ENCODE results near the gene RERE.
"Not testable (repeated sequence)": the region's sequence is repeated elsewhere in the genome, so short reads cannot be mapped to it uniquely, and the experiment has no call there.

Gene RERE

GRCh38 chr1:8598783-8599182, 218.7 kb downstream of the RERE start:
- DNase-seq, result no peak

DNA sequence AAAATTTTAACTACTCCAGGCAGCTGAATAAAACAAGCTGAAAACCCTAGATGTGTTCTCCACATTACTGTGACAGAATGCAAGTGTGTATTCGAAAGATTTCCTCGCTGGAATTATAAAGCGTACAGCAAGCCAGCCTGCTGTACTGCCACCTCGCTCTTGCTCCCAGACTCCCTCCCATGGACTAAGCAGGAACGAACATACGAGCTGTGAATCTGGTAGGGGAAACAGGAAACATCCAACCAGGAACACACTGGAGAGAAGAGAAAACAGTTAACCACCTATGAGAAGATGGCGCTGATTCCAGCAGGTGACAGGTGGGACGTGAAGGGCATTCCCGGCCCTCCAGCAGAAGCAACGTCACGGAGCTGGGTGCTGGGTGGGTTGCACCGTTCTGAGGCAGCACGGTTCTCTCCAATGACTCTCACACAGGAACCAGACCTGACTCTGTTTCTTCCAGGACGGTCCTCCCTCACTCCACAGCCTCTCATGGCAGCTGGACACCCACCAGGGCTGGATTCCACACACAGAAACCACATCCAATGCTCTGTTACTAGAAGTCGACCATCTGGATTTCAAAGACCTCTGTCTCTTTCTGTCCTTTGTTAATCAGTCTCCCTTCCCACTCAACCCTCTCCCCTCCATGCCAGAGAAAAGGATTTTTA, 219.2 kb downstream of the RERE start:
- no peak for DNase-seq

- no peak for DNase-seq
These were observed 220.0 kb downstream of the RERE start for GRCh38 chr1:8597455-8597854.

- DNase-seq, result no peak
These were observed 221.5 kb downstream of the RERE start for GRCh38 chr1:8595941-8596340.

DNA sequence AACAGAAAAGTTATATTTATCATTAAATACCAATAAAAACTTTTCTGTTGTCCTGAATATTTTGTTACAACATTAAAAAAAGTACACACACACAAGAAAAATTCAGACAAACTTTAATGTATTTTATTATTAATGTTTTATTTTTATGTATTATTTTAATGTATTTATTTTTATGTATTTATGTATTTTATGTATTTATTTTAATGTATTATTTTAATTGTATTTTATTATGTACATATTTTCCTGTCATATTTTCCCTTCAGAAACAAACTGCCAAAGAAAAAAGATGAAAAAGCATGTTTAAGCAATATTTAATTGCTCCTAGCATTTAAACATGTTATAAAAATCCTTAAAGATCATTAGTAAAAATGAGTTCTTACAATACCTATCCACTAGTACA, 222.1 kb downstream of the RERE start:
- no peak for DNase-seq

DNA sequence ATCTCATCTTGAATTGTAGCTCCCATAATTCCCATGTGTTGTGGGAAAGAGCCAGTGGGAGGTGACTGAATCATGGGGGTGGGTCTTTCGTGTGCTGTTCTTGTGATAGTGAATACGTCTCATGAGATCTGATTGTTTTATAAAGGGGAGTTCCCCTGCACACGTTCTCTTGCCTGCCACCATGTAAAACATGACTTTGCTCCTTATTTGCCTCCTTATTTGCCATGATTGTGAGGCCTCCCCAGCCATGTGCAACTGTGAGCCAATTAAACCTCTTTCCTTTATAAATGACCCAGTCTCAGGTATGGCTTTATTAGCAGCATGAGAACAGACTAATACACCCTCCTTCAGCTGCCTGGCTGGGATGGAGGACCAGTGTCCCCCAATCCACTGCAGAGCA, 224.1 kb downstream of the RERE start:
- not testable (repeated sequence) for DNase-seq

DNA sequence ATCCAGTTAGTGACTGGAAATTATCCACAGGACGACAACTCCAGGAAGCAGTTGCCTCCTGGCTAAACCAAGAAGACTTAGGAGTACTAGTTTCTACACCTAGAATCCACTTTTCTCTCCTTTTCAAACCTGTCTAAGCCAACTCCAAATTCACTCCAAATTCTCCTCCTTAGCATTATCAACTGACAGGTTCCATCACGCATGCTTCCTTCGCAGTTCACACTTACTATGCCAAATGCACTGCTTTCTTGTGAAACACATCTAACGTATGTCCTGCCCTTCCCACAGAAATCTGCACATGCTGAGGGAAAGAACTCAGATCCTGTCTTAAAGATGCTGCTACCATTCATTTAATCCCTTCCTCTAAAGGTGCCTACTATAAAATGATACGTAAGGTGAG, 225.9 kb downstream of the RERE start:
- DNase-seq, result no peak

DNA sequence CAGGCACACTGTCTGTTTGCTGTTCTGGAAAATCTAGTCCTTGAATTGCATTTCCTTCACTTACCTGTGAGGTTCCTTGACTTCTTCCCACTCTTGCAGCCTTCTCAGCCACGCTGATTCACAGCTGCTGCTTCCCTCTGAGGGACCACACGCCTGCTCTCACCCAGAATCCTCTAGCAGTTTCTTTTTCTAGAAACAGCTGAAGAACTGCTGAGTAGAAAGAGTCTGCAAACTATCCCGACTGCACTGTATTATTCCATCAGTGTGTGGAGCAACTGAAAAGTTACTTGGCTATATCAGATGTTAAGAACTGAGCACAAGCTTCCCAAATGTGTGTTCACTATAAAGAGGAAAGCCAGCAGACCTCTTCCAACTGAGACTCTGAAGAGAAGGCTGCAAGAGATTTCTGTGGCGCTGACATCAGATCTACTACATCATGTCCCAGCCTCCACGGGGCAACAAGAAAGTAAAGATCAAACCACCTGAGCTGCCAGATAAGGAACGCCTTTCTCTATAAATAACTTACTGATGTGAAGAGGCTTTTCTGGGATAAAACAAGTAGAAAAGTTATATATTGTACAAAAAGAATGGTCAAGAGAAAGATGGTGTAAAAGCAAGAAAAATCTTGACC, 226.6 kb downstream of the RERE start:
- no peak for DNase-seq

DNA sequence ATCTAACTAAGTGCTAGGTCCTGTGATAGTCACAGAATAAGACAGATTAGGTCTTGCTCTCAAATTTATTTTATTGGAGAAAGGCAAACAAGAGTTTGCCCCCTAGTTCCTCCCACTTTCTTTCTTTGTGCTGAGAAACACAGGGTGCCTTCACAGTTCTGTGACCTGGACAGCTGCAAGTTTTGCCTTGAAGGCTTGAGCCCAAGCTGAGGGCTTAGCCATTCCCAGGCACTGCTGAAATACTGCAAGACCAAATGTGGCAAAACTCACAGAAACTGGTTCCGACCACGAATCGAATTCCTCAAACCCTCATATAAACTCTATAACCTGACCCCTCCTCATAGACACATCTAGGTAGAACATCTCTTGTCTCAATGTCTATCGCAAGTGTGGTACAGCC, 227.9 kb downstream of the RERE start:
- no peak for DNase-seq

- no peak for DNase-seq
These were observed 229.7 kb downstream of the RERE start for GRCh38 chr1:8587784-8588183.

GRCh38 chr1:8586438-8586837, 231.0 kb downstream of the RERE start:
- no peak for DNase-seq

- no peak for DNase-seq
These were observed 233.1 kb downstream of the RERE start for GRCh38 chr1:8584316-8584715.

DNA sequence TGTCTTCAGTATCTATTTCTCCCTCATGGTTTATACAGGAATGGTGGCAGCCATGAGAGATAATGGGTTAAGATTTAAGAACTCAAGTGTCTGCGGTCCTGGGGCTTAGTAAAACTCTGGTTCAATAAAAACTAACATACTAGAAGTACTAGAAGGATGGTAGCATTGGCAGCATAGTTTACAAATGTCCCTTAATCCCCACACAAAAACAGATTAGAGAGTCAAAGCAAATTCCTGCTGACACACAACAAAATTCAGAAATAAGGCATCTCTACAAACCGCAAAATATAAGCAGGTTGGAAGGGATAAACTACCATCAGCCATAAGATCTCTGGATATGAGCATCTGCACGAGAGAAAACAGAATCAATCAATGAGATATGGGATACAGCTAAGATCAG, 234.4 kb downstream of the RERE start:
- DNase-seq, result no peak

GRCh38 chr1:8580566-8580965, 236.9 kb downstream of the RERE start:
- no peak for DNase-seq

DNA sequence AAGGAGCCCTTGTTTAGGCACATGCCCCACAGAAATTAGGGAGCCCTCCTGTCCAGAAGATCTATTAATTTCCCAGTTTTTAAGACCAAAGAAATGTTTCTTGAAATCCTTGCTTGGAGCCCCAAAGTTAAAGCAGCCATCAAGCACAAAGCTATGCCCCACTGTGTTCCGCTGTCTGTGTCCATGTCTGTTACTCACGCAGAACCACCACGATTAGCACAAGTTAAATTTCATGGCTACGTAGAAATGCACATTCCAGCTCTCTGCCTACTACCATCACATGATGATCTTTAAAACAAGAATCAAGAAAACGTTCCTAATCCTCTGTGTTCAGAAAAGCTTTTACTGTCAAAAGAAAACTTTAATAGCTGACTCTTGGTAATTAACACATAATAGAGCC, 238.5 kb downstream of the RERE start:
- no peak for DNase-seq

DNA sequence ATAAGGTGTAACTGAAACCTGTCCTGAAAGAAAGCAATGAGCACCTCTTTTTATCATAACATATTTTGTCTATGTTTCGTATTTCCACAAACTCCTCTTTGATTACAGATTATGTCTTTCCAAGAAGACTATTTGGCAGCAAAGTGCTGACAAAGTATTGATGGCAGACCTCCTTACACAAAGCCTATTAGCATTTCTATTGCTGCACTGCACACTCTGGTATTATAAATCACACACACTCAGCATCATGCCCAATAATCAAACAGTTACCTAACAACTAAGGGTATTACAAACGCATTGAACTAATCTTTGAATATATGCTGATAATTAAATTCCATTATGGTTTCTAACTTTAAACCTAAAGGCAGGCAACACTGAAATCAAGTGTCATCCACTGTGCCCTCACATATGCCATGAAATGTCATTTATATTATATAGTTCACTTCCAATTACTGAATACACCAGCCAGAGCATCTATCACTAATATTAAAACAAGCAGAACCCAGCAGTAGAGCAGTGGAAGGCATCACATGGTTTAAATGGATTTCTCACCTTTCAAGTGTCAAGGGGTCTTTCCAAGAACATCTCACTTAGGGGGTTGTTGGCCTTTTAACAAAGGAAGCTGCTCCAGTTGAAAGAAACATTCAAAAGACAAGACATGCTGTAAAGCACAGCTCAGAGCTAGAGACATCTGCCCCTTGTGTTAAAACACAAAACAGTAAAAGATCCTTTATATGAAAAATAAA, 239.1 kb downstream of the RERE start:
- DNase-seq, result no peak

- no peak for DNase-seq
These were observed 242.5 kb downstream of the RERE start for GRCh38 chr1:8574985-8575384.

DNA sequence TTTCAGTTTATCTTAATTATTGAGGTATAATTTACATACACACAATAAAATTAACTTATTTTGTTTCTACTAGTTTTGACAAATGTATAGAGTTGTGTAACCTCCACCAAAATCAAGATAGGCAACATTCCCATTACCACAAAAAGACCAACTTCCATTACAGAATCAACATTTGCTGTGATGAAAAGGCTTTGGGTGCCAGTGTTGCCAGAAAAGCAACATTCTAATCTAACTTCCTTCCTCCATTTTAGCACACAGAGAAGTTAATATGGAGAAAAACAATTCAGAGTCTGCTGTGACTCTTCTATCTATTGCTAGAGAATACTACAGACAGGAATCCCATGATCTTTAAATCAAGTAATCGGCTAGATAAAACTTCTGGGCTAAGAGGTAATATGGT, 245.3 kb downstream of the RERE start:
- no peak for DNase-seq

DNA sequence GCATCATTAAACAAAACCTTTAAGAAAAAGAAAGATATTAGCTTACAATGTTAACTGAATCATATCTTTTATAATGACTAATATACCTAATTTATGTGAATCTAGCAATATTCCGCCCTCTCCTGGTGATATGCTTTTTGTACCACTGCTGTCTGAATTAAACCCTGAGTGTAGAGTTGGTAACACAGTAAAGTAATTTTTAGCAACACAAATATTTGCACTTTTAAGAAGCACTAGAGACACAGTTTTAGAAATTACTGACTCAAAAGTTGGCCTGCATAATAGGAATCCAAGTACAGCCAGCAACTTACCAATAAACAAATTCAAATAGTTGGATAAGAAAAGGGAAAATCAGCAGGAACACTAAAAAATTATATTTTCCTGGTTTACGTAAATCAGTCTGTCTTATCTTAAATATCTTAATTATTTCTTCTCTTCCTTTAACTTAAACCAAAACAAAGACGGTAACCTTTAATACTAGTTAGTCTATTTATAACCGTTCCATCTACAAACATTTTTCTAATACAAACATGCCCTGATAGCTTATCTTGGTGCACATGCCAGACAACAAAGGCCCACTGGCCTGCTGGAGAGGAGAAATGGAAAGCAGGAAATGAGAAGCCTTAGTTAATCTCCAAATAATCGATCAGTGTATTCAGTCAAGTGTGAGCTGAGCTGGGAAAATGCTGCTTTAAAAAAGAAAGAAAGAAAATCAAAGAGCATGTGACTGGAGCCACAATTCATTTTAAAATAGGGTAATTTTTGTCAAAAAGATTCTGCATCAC, 246.0 kb downstream of the RERE start:
- no peak for DNase-seq

DNA sequence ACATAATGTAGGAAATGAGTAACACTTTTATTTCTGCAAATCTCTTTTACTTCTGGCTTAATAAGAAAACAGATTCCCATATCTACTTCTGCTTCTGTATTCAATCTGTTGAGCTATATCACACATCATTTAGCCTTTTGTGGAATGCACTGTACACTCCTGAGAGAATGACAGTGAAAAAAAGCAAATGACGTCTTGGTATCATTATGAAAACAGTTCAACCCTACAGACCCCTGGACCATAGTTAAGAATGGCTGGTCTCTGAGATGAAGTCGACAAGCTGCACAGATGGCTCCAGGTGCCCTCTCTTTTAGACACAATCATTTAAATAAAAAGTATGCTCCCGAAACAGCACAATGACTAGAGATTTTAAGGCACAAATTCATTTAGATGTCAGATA, 247.0 kb downstream of the RERE start:
- no peak for DNase-seq

- no peak for DNase-seq
These were observed 248.2 kb downstream of the RERE start for GRCh38 chr1:8569242-8569641.

DNA sequence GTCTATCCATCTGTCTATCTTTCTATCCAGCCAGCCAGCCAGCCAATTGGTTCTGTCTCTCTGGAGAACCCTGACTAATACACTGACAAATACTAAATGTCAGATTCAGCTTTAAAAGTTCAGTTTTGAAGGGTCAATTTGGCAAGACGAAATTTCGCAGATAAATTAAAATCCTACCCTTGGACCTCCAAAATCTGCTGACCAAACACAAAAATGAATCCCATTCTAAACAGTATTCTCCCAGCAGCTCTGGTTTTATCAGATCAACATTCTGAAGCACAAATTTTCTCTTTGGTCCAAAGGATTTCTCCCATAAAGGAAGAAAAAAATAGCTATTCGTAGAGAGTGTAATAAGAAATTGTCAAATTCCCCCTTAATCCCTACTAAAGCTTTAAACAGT, 248.6 kb downstream of the RERE start:
- DNase-seq, result no peak

DNA sequence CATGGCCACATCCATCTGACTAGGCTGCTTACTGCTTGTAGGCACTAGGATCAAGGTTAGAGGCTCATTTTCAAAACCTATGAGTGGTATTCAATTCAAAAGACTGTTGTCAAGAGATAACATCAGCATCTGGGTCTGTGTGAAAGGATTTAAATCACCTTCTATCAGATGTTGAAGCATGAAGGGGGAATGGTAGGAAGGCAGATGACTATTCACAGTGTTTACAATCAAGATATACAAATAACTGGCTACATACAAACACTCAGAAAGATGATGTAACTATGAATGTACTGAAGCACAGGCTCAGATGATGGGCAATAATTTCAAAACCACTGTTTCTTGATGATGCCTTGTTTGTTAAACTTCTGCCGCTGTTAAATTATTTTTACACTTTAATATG, 250.3 kb downstream of the RERE start:
- no peak for DNase-seq

GRCh38 chr1:8565802-8566201, 251.6 kb downstream of the RERE start:
- DNase-seq, result no peak

Measured in CD4-positive, alpha-beta T cell treated with Interleukin-15 for 1 hour (primary cell).